Endothelial cell of umbilical vein (primary cell): Measurements from ENCODE around the gene PIEZO2. TPM values are rescaled to one million over a fixed set of nuclear protein-coding genes. Genes with fewer than 3 reads are reported as not detected.

ENCODE experiments used
- BruUV-seq: library from RNA; stranded (reverse); fragments of 400-500 nt; replicated peaks from 2 replicates; lab custom pipeline; 2021; lab: Mats Ljungman, UMichigan
- CTCF ChIA-PET: fragments of 300-600, 350-600 bp; sonication (Branson Sonifier 250); formaldehyde crosslinking; loops from one replicate; lab custom pipeline; 2021; ENCODE audit warnings: antibody characterized with exemption, inconsistent platforms; lab: Charles Lee
- POLR2A ChIA-PET: fragments of 300-600, 350-600 bp; sonication (Branson Sonifier 250); formaldehyde crosslinking; loops from one replicate; lab custom pipeline; 2021; ENCODE audit warnings: antibody characterized with exemption, inconsistent platforms; lab: Charles Lee
- DNase-seq: peaks from one replicate; pipeline ENCODE4 v3.0.0-alpha.2; 2011; ENCODE audit warnings: low read depth, low spot score
- FAIRE-seq: peaks from 2 replicates; lab custom pipeline; 2011; peaks lifted over from hg19 to GRCh38; lab: Jason Lieb, UNC
- H2AFZ ChIP-seq: 2 replicates; pipeline ENCODE4 v1.6.0; 2012; ENCODE audit warnings: low read depth, low read length, control low read depth, inconsistent platforms
- H3K27ac ChIP-seq: 2 replicates; pipeline ENCODE4 v1.5.1; 2011; ENCODE audit warnings: low read depth, mild to moderate bottlenecking, control low read depth, low read length, moderate library complexity; ENCODE audit not compliant: insufficient read depth
- H3K27me3 ChIP-seq, 2 experiments: 2 replicates each; pipeline versions ENCODE4 v1.6.0 to v1.6.1; 2011; ENCODE audit warnings: low read length in 2 of 2, mixed read lengths in 1 of 2; ENCODE audit not compliant: control insufficient read depth in 2 of 2, insufficient read depth in 2 of 2
- H3K36me3 ChIP-seq, 2 experiments: 2 replicates in 1 of 2; 3 replicates in 1 of 2; pipeline ENCODE4 v1.5.1; 2011; ENCODE audit warnings: low read length in 2 of 2, mild to moderate bottlenecking in 1 of 2, moderate library complexity in 1 of 2; ENCODE audit not compliant: control insufficient read depth in 2 of 2, insufficient read depth in 2 of 2; ENCODE audit errors: extremely low read depth in 1 of 2
- H3K4me1 ChIP-seq: 3 replicates; pipeline ENCODE4 v1.5.1; 2011; ENCODE audit warnings: mild to moderate bottlenecking, low read length; ENCODE audit not compliant: control insufficient read depth, insufficient read depth; ENCODE audit errors: extremely low read depth
- H3K4me2 ChIP-seq: 2 replicates; pipeline ENCODE4 v1.6.1; 2011; ENCODE audit warnings: low read length, control low read depth, mixed read lengths; ENCODE audit not compliant: insufficient read depth
- H3K4me3 ChIP-seq, 3 experiments: fragments of 200-600 bp in 1 of 3; sonication (generic), shearing (Covaris generic) in 1 of 3; replicated peaks in 1 of 3; 2 replicates each; pipeline ENCODE4 v1.5.1; 2011 to 2016; ENCODE audit warnings: control low read depth in 3 of 3, low read length in 3 of 3, mild to moderate bottlenecking in 2 of 3, inconsistent platforms in 1 of 3, low read depth in 1 of 3, moderate library complexity in 1 of 3; ENCODE audit not compliant: insufficient read depth in 1 of 3
- H3K79me2 ChIP-seq: 2 replicates; pipeline ENCODE4 v1.6.0; 2012; ENCODE audit warnings: low read length, inconsistent platforms; ENCODE audit not compliant: control insufficient read depth, insufficient read depth
- H3K9ac ChIP-seq: replicated peaks from 2 replicates; pipeline ENCODE3; 2011; ENCODE audit warnings: low read length, control low read depth; ENCODE audit not compliant: insufficient read depth; ENCODE audit errors: extremely low read depth
- H3K9me1 ChIP-seq: replicated peaks from 3 replicates; pipeline ENCODE4 v1.6.0; 2011; ENCODE audit warnings: mild to moderate bottlenecking, low read length; ENCODE audit not compliant: control insufficient read depth, insufficient read depth; ENCODE audit errors: extremely low read depth
- H3K9me3 ChIP-seq: replicated peaks from 2 replicates; pipeline ENCODE4 v1.5.1; 2012; ENCODE audit warnings: low read length, inconsistent platforms; ENCODE audit not compliant: control insufficient read depth, insufficient read depth
- H4K20me1 ChIP-seq: replicated peaks from 2 replicates; pipeline ENCODE3; 2011; ENCODE audit warnings: mild to moderate bottlenecking, low read length; ENCODE audit not compliant: control insufficient read depth, insufficient read depth; ENCODE audit errors: extremely low read depth
- CTCF ChIP-seq, 2 donors: IDR thresholded peaks; 1 replicate in 1 of 2; 2 replicates in 1 of 2; pipeline ENCODE4 v1.5.1; 2011; ENCODE audit warnings: low read length in 2 of 2, mild to moderate bottlenecking in 2 of 2, moderate library complexity in 2 of 2, control low read depth in 1 of 2, inconsistent platforms in 1 of 2, low read depth in 1 of 2; ENCODE audit not compliant: insufficient read depth in 1 of 2; ENCODE audit errors: extremely low read depth in 1 of 2
- EZH2 ChIP-seq: IDR thresholded peaks from 2 replicates; pipeline ENCODE4 v1.6.1; 2012; ENCODE audit warnings: borderline replicate concordance, low read depth, mild to moderate bottlenecking, moderate library complexity, low read length, inconsistent platforms; ENCODE audit not compliant: severe bottlenecking
- FOS ChIP-seq: IDR thresholded peaks from 2 replicates; pipeline ENCODE4 v1.6.1; 2011; ENCODE audit warnings: mild to moderate bottlenecking, low read length, moderate library complexity, borderline replicate concordance; ENCODE audit not compliant: insufficient read depth
- JUN ChIP-seq: IDR thresholded peaks from 2 replicates; pipeline ENCODE4 v1.6.1; 2011; ENCODE audit warnings: borderline replicate concordance, low read depth; ENCODE audit not compliant: insufficient read length, insufficient read depth
- MAX ChIP-seq: IDR thresholded peaks from 2 replicates; pipeline ENCODE4 v1.6.1; 2011; ENCODE audit not compliant: insufficient read depth, insufficient read length
- POLR2A ChIP-seq: IDR thresholded peaks from 2 replicates; pipeline ENCODE4 v1.6.1; 2012; ENCODE audit warnings: low read depth, mild to moderate bottlenecking, control low read depth, low read length
- POLR2AphosphoS5 ChIP-seq: IDR thresholded peaks from 2 replicates; pipeline ENCODE4 v1.6.1; 2012; ENCODE audit warnings: low read depth, mild to moderate bottlenecking, control low read depth, low read length, moderate library complexity; ENCODE audit not compliant: insufficient read depth
- dilution Hi-C: fragments of 300-500 bp; cut with MboI; formaldehyde crosslinking; loops from one replicate; pipeline ENCODE4 v1.15.0; 2019; ENCODE audit warnings: low sequenced_read_pairs; ENCODE audit not compliant: extremely low pct_ligation_motif_present
- intact Hi-C: fragments of 100-400 bp; cut with micrococcal nuclease; formaldehyde crosslinking; loops from one replicate; pipeline ENCODE4 v1.10.0; 2022
- polyA plus RNA-seq, 4 experiments: library from polyadenylated mRNA; depleted of rRNA in 3 of 4; stranded (reverse) in 3 of 4; unstranded in 1 of 4; fragments of >200 nt; gene quantifications; 2 replicates each; pipeline versions ENCODE4 v1.2.1 to v1.2.3, GENCODE V29; 2011 to 2012; ENCODE audit warnings: missing spikeins in 1 of 4
- total RNA-seq: library from RNA; stranded (reverse); gene quantifications from 2 replicates; pipeline ENCODE4 v1.2.3, GENCODE V29; 2021

PIEZO2 gene
- total and polyA plus RNA-seq, 2 donors (not counting 3 experiments of a cell fraction or from before 2014, with no cell fraction given), result 1.7 to 11.2 TPM

- Histone ChIP-seq H3K9me1 (no peaks in the 10 kb centered on the region), H3K4me3 (no peak overlapping the region), H3K79me2 (no peaks in the 10 kb centered on the region), H3K9me3 (no peaks in the 10 kb centered on the region), H3K4me1 (peaks cover 9% of the 10 kb centered on the region), H4K20me1 (no peaks in the 10 kb centered on the region), H3K4me2 (no peak overlapping the region), H3K36me3 (no peaks in the 10 kb centered on the region), H3K9ac (no peak overlapping the region), H3K27me3 (no peaks in the 10 kb centered on the region), H2AFZ (no peak overlapping the region), H3K27ac (no peak overlapping the region)
- TF ChIP-seq JUN, result no peak
- no peak for TF ChIP-seq MAX
- TF ChIP-seq EZH2, result no peak
- no peak for TF ChIP-seq POLR2A
- no peak for TF ChIP-seq POLR2AphosphoS5
- no peak for TF ChIP-seq FOS
- no peak for TF ChIP-seq CTCF (IDR thresholded peaks at IDR 0.05; ENCODE audit: extremely low read depth in 1 of 2, insufficient read depth in 1 of 2, low read depth in 1 of 2, low read length in 2 of 2)
- ChIA-PET POLR2A (no interaction called here), CTCF (interaction anchor here (0.8 to 11.5 kb wide), 2 partner anchors 119 to 184 kb away, joined by 3 to 320 read pairs; no protein-coding TSS in a partner anchor)
- intact Hi-C loops (no loop called here), dilution Hi-C loops (no loop called here)
- DNase-seq (no peak), FAIRE-seq (no peak)
- BruUV-seq, result no TSS peak
Measured at GRCh38 chr18:11035376-11035775, 114.0 kb downstream of the PIEZO2 start.
